ENCODE results near the gene BBS9.
A peak's percentile ranks its signal among the peaks of the same experiment; 100 is the strongest.

The BBS9 gene

GRCh38 chr7:33589911-33590310 is 460.5 kb downstream of the BBS9 start:
- H3K4me3 ChIP-seq (ENCODE audit: low read length) = no peak overlapping the region
- DNase-seq (ENCODE audit: low read depth) = no peak
- no peak for TF ChIP-seq CTCF (conservative IDR thresholded peaks at IDR 0.05; ENCODE audit: low read length)

GRCh38 chr7:33590916-33591315 is 461.6 kb downstream of the BBS9 start:
- TF ChIP-seq CTCF (conservative IDR thresholded peaks at IDR 0.05; ENCODE audit: low read length) = no peak
- DNase-seq (ENCODE audit: low read depth) = peak; percentile 47

GRCh38 chr7:33591490-33591889 is 462.1 kb downstream of the BBS9 start:
- no peak for DNase-seq (ENCODE audit: low read depth)
- TF ChIP-seq CTCF (conservative IDR thresholded peaks at IDR 0.05; ENCODE audit: low read length) = no peak
- H3K4me3 ChIP-seq (ENCODE audit: low read length) = no peak overlapping the region

More at GRCh38 chr7:33590916-33591315, 461.6 kb downstream of the BBS9 start:
- H3K4me3 ChIP-seq (ENCODE audit: low read length) = no peak overlapping the region

- no peak overlapping the region for H3K4me3 ChIP-seq (ENCODE audit: low read length)
- DNase-seq (ENCODE audit: low read depth) = no peak
- TF ChIP-seq CTCF (conservative IDR thresholded peaks at IDR 0.05; ENCODE audit: low read length) = no peak
Observed at GRCh38 chr7:33592718-33593117, 463.4 kb downstream of the BBS9 start.

GRCh38 chr7:33593611-33594010 is 464.2 kb downstream of the BBS9 start:
- no peak for TF ChIP-seq CTCF (conservative IDR thresholded peaks at IDR 0.05; ENCODE audit: low read length)
- DNase-seq (ENCODE audit: low read depth) = no peak
- H3K4me3 ChIP-seq (ENCODE audit: low read length) = no peak overlapping the region

GRCh38 chr7:33596686-33597085 is 467.3 kb downstream of the BBS9 start:
- no peak for TF ChIP-seq CTCF (conservative IDR thresholded peaks at IDR 0.05; ENCODE audit: low read length)
- H3K4me3 ChIP-seq (ENCODE audit: low read length) = no peak overlapping the region
- DNase-seq (ENCODE audit: low read depth) = peak; percentile 68

GRCh38 chr7:33597181-33597580 is 467.8 kb downstream of the BBS9 start:
- no peak overlapping the region for H3K4me3 ChIP-seq (ENCODE audit: low read length)
- no peak for TF ChIP-seq CTCF (conservative IDR thresholded peaks at IDR 0.05; ENCODE audit: low read length)
- no peak for DNase-seq (ENCODE audit: low read depth)

Data from AG10803 (cell line).